Aorta (tissue), 5 donors: Measurements from ENCODE around the gene THNSL1. TPM values are rescaled to one million over a fixed set of nuclear protein-coding genes. Genes with fewer than 3 reads are reported as not detected.

ENCODE experiments used
- ATAC-seq: fragments of 200-7000 bp; cut with Tn5 transposase; one replicate; pipeline ENCODE4 v1.9.1; 2022; ENCODE audit warnings: moderate library complexity; ENCODE audit not compliant: low FRiP score
- DNase-seq, 2 donors: peaks; one replicate each; pipeline ENCODE4 v3.0.0-alpha.2; 2020
- H3K27ac ChIP-seq, 2 donors: one replicate each; pipeline ENCODE4 v1.5.1; 2013; ENCODE audit warnings: low read length in 2 of 2, mild to moderate bottlenecking in 2 of 2, moderate library complexity in 2 of 2, control low read depth in 1 of 2, inconsistent platforms in 1 of 2, low read depth in 1 of 2
- H3K27me3 ChIP-seq, 2 donors: one replicate each; pipeline ENCODE4 v1.6.1; 2013; ENCODE audit warnings: control low read depth in 1 of 2, low read length in 1 of 2, mild to moderate bottlenecking in 1 of 2, moderate library complexity in 1 of 2; ENCODE audit not compliant: insufficient read depth in 2 of 2, control insufficient read depth in 1 of 2
- H3K36me3 ChIP-seq, 2 donors: one replicate each; pipeline ENCODE4 v1.6.1; 2013; ENCODE audit warnings: control low read depth in 1 of 2, low read length in 1 of 2, mild to moderate bottlenecking in 1 of 2; ENCODE audit not compliant: insufficient read depth in 2 of 2, control insufficient read depth in 1 of 2
- H3K4me1 ChIP-seq, 2 donors: one replicate each; pipeline ENCODE4 v1.6.1; 2013; ENCODE audit warnings: low read length in 2 of 2, control low read depth in 1 of 2, mild to moderate bottlenecking in 1 of 2, moderate library complexity in 1 of 2; ENCODE audit not compliant: insufficient read depth in 2 of 2, control insufficient read depth in 1 of 2
- H3K4me3 ChIP-seq, 2 donors: one replicate each; pipeline ENCODE4 v1.5.1; 2013; ENCODE audit warnings: low read length in 2 of 2, control low read depth in 1 of 2, mild to moderate bottlenecking in 1 of 2
- H3K9me3 ChIP-seq: one replicate; pipeline ENCODE4 v1.6.1; 2013; ENCODE audit warnings: mild to moderate bottlenecking, low read length; ENCODE audit not compliant: control insufficient read depth
- WGBS, 2 donors: extraction: QIAGEN DNeasy Blood & Tissue Kit; methylation state at CpG; one replicate each; pipeline ENCODE4 v1.1.7; 2013; 5-methylcytosine and 5-hydroxymethylcytosine counted together
- intact Hi-C, 2 donors: fragments of 100-400 bp; cut with DNase I; formaldehyde crosslinking; loops; one replicate each; pipeline versions ENCODE4 v1.14.2 to v1.15.0; 2022
- polyA plus RNA-seq, 2 donors: library from polyadenylated mRNA; stranded (reverse); fragments of 200-250 nt; gene quantifications; one replicate each; pipeline ENCODE4 v1.2.3, GENCODE V29; 2013
- total RNA-seq, 2 donors: library from RNA; stranded (reverse); fragmentation: NEBNext Ultra II Directional; extraction: Animal tissue kit (Norgen Biotek cat#: 25700); gene quantifications; one replicate each; pipeline ENCODE4 v1.2.1, GENCODE V29; 2021
- donor health status: healthy with polysubstance abuse.
- donor health status: Bipolar disorder and iron deficiency.
- donor health status: DM: no; HTN: no; CAD: no.
- donor health status: DM: no; HTN: no; CAD: no.
- donor health status: DM: yes; HTN: yes; CAD: no.

The THNSL1 gene
- total and polyA plus RNA-seq, 4 donors = 1.2 to 2.1 (median 1.8) TPM

DNA sequence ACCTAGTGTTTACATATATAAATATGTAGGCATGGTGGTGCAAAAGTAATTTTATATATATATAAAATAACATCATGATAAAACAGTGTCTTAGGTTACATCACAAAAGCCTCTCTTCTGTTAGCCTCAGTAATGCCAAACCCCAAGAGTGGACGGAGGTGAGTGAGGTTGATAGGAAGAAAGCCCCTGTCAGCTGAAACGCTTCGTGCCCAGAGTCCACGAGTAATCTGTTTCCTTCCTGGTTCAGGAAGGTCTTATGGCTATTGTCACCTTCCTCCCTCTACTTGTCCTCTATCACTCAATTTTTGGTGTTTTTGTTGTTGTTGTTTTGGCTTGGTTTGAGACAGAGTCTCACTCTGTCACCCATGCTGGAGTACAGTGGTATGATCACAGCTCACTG lies 41.5 kb downstream of the THNSL1 start:
- intact Hi-C loops = no loop called here
- DNase-seq (no peak), ATAC-seq (no peak)
- H3K4me1 ChIP-seq = peaks cover 2 to 3% of the 10 kb centered on the region in 2 donors
- no peaks in the 10 kb centered on the region for H3K9me3 ChIP-seq
- H3K27me3 ChIP-seq = no peaks in the 10 kb centered on the region
- no peak overlapping the region for H3K27ac ChIP-seq
- no peaks in the 10 kb centered on the region for H3K36me3 ChIP-seq
- WGBS, 2 donors = 89 to 93% methylated on average over 4 of the region's 4 CpGs
- no peak overlapping the region for H3K4me3 ChIP-seq

GRCh38 chr10:25059990-25060389 lies 43.6 kb downstream of the THNSL1 start:
- Histone ChIP-seq H3K27me3 (no peaks in the 10 kb centered on the region), H3K36me3 (no peaks in the 10 kb centered on the region), H3K4me3 (no peak overlapping the region), H3K9me3 (no peaks in the 10 kb centered on the region), H3K4me1 (peaks cover 2 to 3% of the 10 kb centered on the region in 2 donors), H3K27ac (no peak overlapping the region)
- ATAC-seq = peak; percentile 86
- intact Hi-C loops = loop anchor here in 1 of 2 donors (10.0 kb wide), 1 partner anchor 335 kb away; the partner anchor contains the start of gene ARHGAP21
- WGBS, 2 donors = 5 to 8% methylated on average over 7 of the region's 7 CpGs
- DNase-seq = peak; percentile 86 to 88

DNA sequence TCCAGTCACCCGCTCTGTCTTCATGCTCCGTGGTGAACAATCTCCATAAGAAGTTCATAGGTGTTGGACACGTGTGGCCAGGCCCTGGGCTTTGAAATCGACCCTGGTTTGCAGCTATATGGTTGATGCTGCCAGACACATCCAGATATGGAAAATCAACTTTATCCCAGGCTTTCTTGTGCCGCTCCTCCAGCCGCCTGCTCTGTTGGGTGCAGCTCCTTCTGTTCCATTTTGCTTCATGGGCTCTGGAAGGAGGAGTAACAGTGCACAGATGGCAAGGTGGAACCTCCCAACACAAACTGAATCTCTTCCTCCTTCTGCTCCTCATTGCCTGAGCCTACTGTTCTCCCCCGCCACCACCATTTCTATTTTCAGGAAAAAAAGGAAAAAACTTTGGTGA lies 44.7 kb downstream of the THNSL1 start:
- H3K27me3 ChIP-seq = no peaks in the 10 kb centered on the region
- ATAC-seq (no peak), DNase-seq (no peak)
- no peak overlapping the region for H3K4me3 ChIP-seq
- intact Hi-C loops = loop anchor here in 1 of 2 donors (10.0 kb wide), 1 partner anchor 336 kb away; the partner anchor contains the start of gene ARHGAP21
- no peaks in the 10 kb centered on the region for H3K36me3 ChIP-seq
- H3K9me3 ChIP-seq = no peaks in the 10 kb centered on the region
- WGBS, 2 donors = 95% methylated on average over 7 of the region's 7 CpGs
- H3K4me1 ChIP-seq = peaks cover 2 to 3% of the 10 kb centered on the region in 2 donors
- peak overlapping the region in 1 of 2 donors; percentile 29 for H3K27ac ChIP-seq

DNA sequence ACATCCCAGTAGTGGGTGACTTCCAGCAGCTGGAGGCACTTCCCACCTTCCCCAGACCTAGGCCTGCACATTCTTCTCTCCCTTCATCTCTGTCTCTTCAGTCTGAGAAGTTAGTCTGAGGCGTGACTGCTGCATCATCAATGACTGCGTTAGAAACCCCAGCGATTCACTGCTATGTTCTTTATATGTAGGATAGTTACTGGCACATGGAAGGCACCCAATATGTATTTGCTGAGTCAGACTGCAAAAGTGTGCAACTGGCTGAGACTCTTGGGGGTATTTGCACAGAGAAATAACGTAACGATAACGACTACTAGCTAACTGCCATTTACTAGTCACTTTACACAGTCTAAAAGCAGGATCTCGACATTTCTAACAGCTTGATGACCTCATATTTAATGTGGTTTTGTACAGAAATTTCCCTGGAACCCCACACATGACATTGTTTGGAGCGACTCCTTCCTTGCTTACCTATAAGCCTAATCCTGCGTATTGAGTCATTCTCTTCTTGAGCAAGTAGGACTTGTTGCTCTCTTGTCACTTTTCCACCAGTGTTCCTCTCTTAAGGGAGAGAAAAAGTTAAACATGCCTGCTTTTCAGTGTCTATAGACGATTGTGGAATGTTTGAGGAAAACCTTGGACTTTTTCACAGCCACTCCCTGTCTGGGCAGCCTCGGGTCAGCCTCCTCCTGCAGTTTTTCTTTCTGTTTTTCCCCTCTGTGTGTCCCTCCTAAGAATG lies 45.5 kb downstream of the THNSL1 start:
- WGBS, 2 donors = 27 to 28% methylated on average over 11 of the region's 11 CpGs

GRCh38 chr10:25063157-25063556 lies 46.7 kb downstream of the THNSL1 start:
- no peak for DNase-seq
- H3K36me3 ChIP-seq = no peaks in the 10 kb centered on the region
- 100% methylated on average over 1 of the region's 1 CpG for WGBS, 2 donors
- intact Hi-C loops = loop anchor here in 1 of 2 donors (2.0 to 10.0 kb wide), 2 partner anchors 46 to 338 kb away; partner anchors contain the start of genes ARHGAP21, ENKUR and THNSL1
- no peak for ATAC-seq
- no peaks in the 10 kb centered on the region for H3K27me3 ChIP-seq
- H3K4me1 ChIP-seq = peaks cover 2 to 4% of the 10 kb centered on the region in 2 donors
- H3K27ac ChIP-seq = peak overlapping the region in 1 of 2 donors; percentile 13
- no peak overlapping the region for H3K4me3 ChIP-seq
- no peaks in the 10 kb centered on the region for H3K9me3 ChIP-seq

More for the DNA sequence above, 45.5 kb downstream of the THNSL1 start:
- Histone ChIP-seq H3K27ac (peak overlapping the region; percentile 5 to 95), H3K9me3 (no peaks in the 10 kb centered on the region), H3K4me3 (peak overlapping the region in 1 of 2 donors; percentile 8), H3K4me1 (peaks cover 2 to 3% of the 10 kb centered on the region in 2 donors), H3K36me3 (no peaks in the 10 kb centered on the region), H3K27me3 (no peaks in the 10 kb centered on the region)
- intact Hi-C loops = loop anchor here in 1 of 2 donors (2.0 to 10.0 kb wide), 2 partner anchors 45 to 337 kb away; partner anchors contain the start of genes ARHGAP21, ENKUR and THNSL1
- DNase-seq = no peak
- ATAC-seq = no peak

DNA sequence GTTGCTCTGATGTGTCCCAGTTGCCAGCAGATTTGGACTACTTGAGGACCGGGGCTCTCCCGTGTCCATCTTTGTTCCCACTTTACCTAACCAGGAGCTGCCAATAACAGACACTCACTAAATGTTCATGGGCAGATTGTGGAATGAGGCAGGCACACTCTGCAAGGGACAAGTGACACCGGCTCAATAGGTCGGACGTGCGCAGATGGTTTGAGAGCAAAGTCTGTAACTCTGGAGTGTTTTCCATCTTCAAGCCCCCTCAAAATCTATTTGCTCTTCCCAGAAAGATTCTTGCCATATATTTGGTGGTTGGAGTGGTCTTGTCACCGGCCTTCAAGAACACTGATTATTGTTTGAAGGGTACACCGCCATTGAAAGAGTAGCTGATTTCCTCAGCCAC lies 47.2 kb downstream of the THNSL1 start:
- H3K9me3 ChIP-seq = no peaks in the 10 kb centered on the region
- H3K27me3 ChIP-seq = no peaks in the 10 kb centered on the region
- DNase-seq (no peak), ATAC-seq (no peak)
- H3K4me1 ChIP-seq = peaks cover 2 to 4% of the 10 kb centered on the region in 2 donors
- WGBS, 2 donors = 97 to 98% methylated on average over 8 of the region's 8 CpGs
- no peak overlapping the region for H3K4me3 ChIP-seq
- intact Hi-C loops = loop anchor here in 1 of 2 donors (2.0 to 10.0 kb wide), 2 partner anchors 47 to 339 kb away; partner anchors contain the start of genes ARHGAP21, ENKUR and THNSL1
- no peaks in the 10 kb centered on the region for H3K36me3 ChIP-seq
- H3K27ac ChIP-seq = no peak overlapping the region

- H3K27ac ChIP-seq = no peak overlapping the region
- no peak for DNase-seq
- 77 to 87% methylated on average over 2 of the region's 2 CpGs for WGBS, 2 donors
- no peaks in the 10 kb centered on the region for H3K9me3 ChIP-seq
- ATAC-seq = no peak
- H3K4me3 ChIP-seq = no peak overlapping the region
- intact Hi-C loops = loop anchor here in 1 of 2 donors (10.0 kb wide), 1 partner anchor 340 kb away; the partner anchor contains the start of gene ARHGAP21
- peaks cover under 1 to 4% of the 10 kb centered on the region in 2 donors for H3K4me1 ChIP-seq
- H3K36me3 ChIP-seq = no peaks in the 10 kb centered on the region
- H3K27me3 ChIP-seq = no peaks in the 10 kb centered on the region
Measured at GRCh38 chr10:25064401-25064800, 48.0 kb downstream of the THNSL1 start.

DNA sequence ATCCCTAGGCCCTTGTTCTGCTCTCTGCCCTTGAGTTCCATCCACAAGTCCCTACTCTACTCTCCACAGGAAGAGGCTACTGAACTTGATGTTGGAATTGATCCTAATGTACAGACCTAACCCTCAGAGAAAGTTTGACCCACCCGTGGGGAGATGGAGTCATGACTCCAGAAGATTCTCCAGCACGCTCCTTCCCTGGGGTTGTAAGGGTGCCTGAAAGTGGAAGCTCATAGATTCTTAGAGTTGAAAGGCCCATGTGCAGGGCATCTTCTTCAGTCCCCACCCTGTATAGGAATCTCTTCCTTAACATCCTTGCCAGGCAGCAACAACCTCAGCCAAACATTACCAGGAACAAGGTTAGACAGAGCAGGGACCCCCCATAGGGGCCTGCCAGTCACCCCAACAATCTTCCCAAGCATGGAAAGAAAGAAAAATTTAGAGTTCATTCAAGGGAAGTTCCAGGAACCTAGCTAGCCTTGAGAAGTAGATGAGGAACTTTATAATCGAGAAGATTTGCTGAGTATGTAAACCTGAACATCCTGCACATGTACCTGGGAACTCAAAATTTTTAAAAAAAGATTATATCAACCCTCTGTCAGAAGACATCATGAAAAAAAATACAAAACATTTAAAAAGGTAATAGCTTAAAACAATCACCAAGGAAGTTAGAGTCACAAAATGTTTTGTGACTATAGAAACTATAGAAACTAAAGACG lies 49.5 kb downstream of the THNSL1 start:
- no peaks in the 10 kb centered on the region for H3K36me3 ChIP-seq
- no peak for ATAC-seq
- H3K4me1 ChIP-seq = peaks cover 0 to 4% of the 10 kb centered on the region in 2 donors
- 92 to 95% methylated on average over 4 of the region's 4 CpGs for WGBS, 2 donors
- H3K27ac ChIP-seq = no peak overlapping the region
- no peaks in the 10 kb centered on the region for H3K9me3 ChIP-seq
- H3K27me3 ChIP-seq = no peaks in the 10 kb centered on the region
- intact Hi-C loops = loop anchor here in 1 of 2 donors (10.0 kb wide), 1 partner anchor 341 kb away; the partner anchor contains the start of gene ARHGAP21
- H3K4me3 ChIP-seq = no peak overlapping the region
- DNase-seq = no peak
